ENCODE results near the gene ZNF639. TPM values are rescaled to one million over a fixed set of nuclear protein-coding genes. Genes with fewer than 3 reads are reported as not detected.

The ZNF639 gene
- total RNA-seq, 1 experiment from 2014 or later: 47.5 TPM

GRCh38 chr3:179373938-179374337 lies 51.1 kb downstream of the ZNF639 start:
- intact Hi-C loops (cut with micrococcal nuclease): no loop called here
- no peaks in the 10 kb centered on the region for H3K27me3 ChIP-seq (ENCODE audit: insufficient read depth, low read length)
- no peak overlapping the region for H2AFZ ChIP-seq (ENCODE audit: low read depth, low read length, poor library complexity, severe bottlenecking)
- ChIA-PET RAD21 (ENCODE audit: low non-redundant PET in 1 of 2, low total read pairs in 2 of 2, uncharacterized antibody in 2 of 2, unreplicated experiment in 2 of 2) (no interaction called here), CTCF (no interaction called here), POLR2A (no interaction called here)
- H3K9me2 ChIP-seq (ENCODE audit: insufficient read depth): no peaks in the 10 kb centered on the region
- H3K4me2 ChIP-seq (ENCODE audit: low read length): no peak overlapping the region
- H3K4me1 ChIP-seq (ENCODE audit: control insufficient read depth in 1 of 2, insufficient read depth in 2 of 2, low read length in 2 of 2): no peaks in the 10 kb centered on the region
- no peak overlapping the region for H3K4me3 ChIP-seq (replicated peaks in 1 of 2; ENCODE audit: low read depth in 1 of 2, low read length in 2 of 2)
- DNase-seq (ENCODE audit: low read depth, low spot score) (no peak), ATAC-seq (0 out of 2 replicates have a peak, but pooled peaks have one; percentile 57)
- peaks cover 0 to 19% of the 10 kb centered on the region in 2 experiments; a peak in 2 of 4 replicates for H3K36me3 ChIP-seq (ENCODE audit: control insufficient read depth in 1 of 2, insufficient read depth in 2 of 2, low read length in 2 of 2)
- no peak overlapping the region for H3K9ac ChIP-seq (ENCODE audit: low read length)
- no peaks in the 10 kb centered on the region for H3K9me3 ChIP-seq (ENCODE audit: control insufficient read depth in 1 of 2, insufficient read depth in 1 of 2, low read depth in 1 of 2, low read length in 2 of 2)
- H3K79me2 ChIP-seq (ENCODE audit: insufficient read depth, low read length): no peaks in the 10 kb centered on the region
- no peak overlapping the region for H3K27ac ChIP-seq (ENCODE audit: low read depth, low read length)
- H4K20me1 ChIP-seq (ENCODE audit: insufficient read depth): no peaks in the 10 kb centered on the region
- TF ChIP-seq POLR2AphosphoS5 (IDR thresholded peaks at IDR 0.05; ENCODE audit: low read depth, low read length) (no peak), FOSL1 (IDR thresholded peaks at IDR 0.05; ENCODE audit: low read depth) (no peak), EZH2 (IDR thresholded peaks at IDR 0.05) (no peak), ELF1 (IDR thresholded peaks at IDR 0.05; ENCODE audit: borderline replicate concordance, low read depth) (no peak), TCF7L2 (IDR thresholded peaks at IDR 0.05; ENCODE audit: borderline replicate concordance, extremely low read depth, insufficient read depth, insufficient read length) (no peak), CBX3 (IDR thresholded peaks at IDR 0.05; ENCODE audit: low read depth) (no peak), ZNF274 (IDR thresholded peaks at IDR 0.05; ENCODE audit: low read depth, low read length) (no peak), SIN3A (IDR thresholded peaks at IDR 0.05; ENCODE audit: low read depth) (no peak), CEBPB (IDR thresholded peaks at IDR 0.05; ENCODE audit: low read depth) (no peak), MAX (IDR thresholded peaks at IDR 0.05) (no peak)
- TF ChIP-seq, protein P1, sequence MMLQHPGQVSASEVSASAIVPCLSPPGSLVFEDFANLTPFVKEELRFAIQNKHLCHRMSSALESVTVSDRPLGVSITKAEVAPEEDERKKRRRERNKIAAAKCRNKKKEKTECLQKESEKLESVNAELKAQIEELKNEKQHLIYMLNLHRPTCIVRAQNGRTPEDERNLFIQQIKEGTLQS (IDR thresholded peaks at IDR 0.05): no peak
- BruUV-seq (replicated peaks): no TSS peak
